Chondrocyte (in vitro differentiated cells): Measurements from ENCODE around the gene NDUFS6. TPM values are rescaled to one million over a fixed set of nuclear protein-coding genes. Genes with fewer than 3 reads are reported as not detected.

Experiments
- DNase-seq: peaks from one replicate; pipeline ENCODE4 v3.0.0; 2021; ENCODE audit warnings: mixed read lengths, low spot score
- H3K27ac Mint-ChIP-seq: one replicate; pipeline ENCODE4 v1.8.0; 2021; ENCODE audit warnings: mild to moderate bottlenecking, moderate library complexity, mixed read lengths; ENCODE audit not compliant: unreplicated experiment
- H3K27me3 Mint-ChIP-seq: 2 replicates; pipeline ENCODE4 v1.8.0; 2021; ENCODE audit warnings: low read depth, mixed read lengths
- H3K36me3 Mint-ChIP-seq: 2 replicates; pipeline ENCODE4 v1.8.0; 2021; ENCODE audit warnings: low read depth, mixed read lengths
- H3K4me1 Mint-ChIP-seq: 2 replicates; pipeline ENCODE4 v1.8.0; 2021; ENCODE audit warnings: low read depth, mild to moderate bottlenecking, mixed read lengths
- H3K4me3 Mint-ChIP-seq: one replicate; pipeline ENCODE4 v1.8.0; 2021; ENCODE audit warnings: mild to moderate bottlenecking, moderate library complexity, mixed read lengths; ENCODE audit not compliant: unreplicated experiment
- H3K9me3 Mint-ChIP-seq: 2 replicates; pipeline ENCODE4 v1.8.0; 2021; ENCODE audit warnings: low read depth, mixed read lengths
- total RNA-seq: library from RNA; stranded (reverse); gene quantifications from 3 replicates; pipeline ENCODE4 v1.2.1, GENCODE V29; 2021
- TF ChIP-seq, protein P1 (sequence below): fragments of 200-600 bp; sonication (generic); IDR thresholded peaks from 2 replicates; pipeline ENCODE4 v1.5.0; 2021; ENCODE audit warnings: antibody characterized with exemption, mild to moderate bottlenecking, moderate library complexity

Gene NDUFS6
- total RNA-seq, 1 donor from 2014 or later = 25.7 TPM

DNA sequence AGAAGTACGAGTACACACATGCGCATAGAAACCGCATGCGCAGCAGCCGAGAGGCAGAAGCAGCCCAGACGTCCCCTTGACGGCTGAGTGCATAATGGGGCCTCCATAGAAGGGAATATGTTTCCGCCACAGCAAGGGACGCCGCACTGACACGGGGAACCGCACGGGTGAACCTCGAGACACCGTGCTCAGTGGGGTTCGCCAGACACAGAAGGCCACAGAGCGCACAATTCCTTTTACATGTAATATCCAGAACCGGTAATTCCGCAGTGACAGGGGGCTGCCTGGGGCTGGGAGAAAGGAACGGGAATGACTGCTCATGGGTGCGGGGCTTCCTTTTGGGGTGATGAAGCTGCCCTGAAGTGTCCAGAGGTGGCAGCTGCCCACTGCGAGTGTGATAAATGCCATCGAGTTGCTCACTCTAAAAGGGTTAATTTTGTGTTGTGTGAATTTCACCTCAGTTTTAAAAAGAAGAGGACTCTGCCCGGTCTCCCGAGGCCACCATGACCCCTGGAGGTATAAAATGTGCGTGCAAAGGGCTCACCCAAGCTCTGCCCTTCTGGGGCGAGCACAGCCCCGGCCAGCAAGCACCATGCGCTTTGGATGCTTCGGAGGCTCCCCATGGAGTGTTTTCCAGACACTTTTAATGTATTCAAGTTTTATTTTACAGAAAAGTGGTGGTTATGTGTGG, 31.3 kb upstream of the NDUFS6 start:
- H3K4me1 Mint-ChIP-seq = no peaks in the 10 kb centered on the region
- H3K4me3 Mint-ChIP-seq = no peak overlapping the region
- H3K27me3 Mint-ChIP-seq = peaks cover 22% of the 10 kb centered on the region
- no peaks in the 10 kb centered on the region for H3K36me3 Mint-ChIP-seq
- peak; percentile 77 for DNase-seq
- H3K27ac Mint-ChIP-seq = no peak overlapping the region
- H3K9me3 Mint-ChIP-seq = no peaks in the 10 kb centered on the region
- TF ChIP-seq, protein P1, sequence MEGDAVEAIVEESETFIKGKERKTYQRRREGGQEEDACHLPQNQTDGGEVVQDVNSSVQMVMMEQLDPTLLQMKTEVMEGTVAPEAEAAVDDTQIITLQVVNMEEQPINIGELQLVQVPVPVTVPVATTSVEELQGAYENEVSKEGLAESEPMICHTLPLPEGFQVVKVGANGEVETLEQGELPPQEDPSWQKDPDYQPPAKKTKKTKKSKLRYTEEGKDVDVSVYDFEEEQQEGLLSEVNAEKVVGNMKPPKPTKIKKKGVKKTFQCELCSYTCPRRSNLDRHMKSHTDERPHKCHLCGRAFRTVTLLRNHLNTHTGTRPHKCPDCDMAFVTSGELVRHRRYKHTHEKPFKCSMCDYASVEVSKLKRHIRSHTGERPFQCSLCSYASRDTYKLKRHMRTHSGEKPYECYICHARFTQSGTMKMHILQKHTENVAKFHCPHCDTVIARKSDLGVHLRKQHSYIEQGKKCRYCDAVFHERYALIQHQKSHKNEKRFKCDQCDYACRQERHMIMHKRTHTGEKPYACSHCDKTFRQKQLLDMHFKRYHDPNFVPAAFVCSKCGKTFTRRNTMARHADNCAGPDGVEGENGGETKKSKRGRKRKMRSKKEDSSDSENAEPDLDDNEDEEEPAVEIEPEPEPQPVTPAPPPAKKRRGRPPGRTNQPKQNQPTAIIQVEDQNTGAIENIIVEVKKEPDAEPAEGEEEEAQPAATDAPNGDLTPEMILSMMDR = no peak

DNA sequence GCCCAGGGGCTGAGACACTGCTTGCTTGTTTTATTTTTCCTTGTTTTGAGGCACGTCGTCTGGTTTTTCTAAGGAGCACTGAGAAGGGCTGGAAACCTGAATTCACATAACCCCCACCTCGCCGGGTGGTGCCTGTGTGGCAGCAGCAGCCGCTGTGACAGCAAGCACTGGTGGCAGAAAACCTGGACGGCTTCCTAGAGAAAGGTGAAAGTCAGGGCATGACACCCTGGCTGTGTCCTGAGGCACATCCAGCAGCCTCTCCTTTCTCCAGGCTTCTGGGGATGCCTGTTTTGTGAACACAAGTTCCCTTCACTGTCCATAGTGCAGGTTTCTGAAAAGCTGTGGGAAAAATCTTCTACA, 30.8 kb upstream of the NDUFS6 start:
- no peaks in the 10 kb centered on the region for H3K36me3 Mint-ChIP-seq
- peaks cover 4% of the 10 kb centered on the region for H3K9me3 Mint-ChIP-seq
- H3K27ac Mint-ChIP-seq = no peak overlapping the region
- no peaks in the 10 kb centered on the region for H3K4me1 Mint-ChIP-seq
- TF ChIP-seq, protein P1 = no peak
- peak; percentile 56 for DNase-seq
- peaks cover 21% of the 10 kb centered on the region for H3K27me3 Mint-ChIP-seq
- H3K4me3 Mint-ChIP-seq = no peak overlapping the region

DNA sequence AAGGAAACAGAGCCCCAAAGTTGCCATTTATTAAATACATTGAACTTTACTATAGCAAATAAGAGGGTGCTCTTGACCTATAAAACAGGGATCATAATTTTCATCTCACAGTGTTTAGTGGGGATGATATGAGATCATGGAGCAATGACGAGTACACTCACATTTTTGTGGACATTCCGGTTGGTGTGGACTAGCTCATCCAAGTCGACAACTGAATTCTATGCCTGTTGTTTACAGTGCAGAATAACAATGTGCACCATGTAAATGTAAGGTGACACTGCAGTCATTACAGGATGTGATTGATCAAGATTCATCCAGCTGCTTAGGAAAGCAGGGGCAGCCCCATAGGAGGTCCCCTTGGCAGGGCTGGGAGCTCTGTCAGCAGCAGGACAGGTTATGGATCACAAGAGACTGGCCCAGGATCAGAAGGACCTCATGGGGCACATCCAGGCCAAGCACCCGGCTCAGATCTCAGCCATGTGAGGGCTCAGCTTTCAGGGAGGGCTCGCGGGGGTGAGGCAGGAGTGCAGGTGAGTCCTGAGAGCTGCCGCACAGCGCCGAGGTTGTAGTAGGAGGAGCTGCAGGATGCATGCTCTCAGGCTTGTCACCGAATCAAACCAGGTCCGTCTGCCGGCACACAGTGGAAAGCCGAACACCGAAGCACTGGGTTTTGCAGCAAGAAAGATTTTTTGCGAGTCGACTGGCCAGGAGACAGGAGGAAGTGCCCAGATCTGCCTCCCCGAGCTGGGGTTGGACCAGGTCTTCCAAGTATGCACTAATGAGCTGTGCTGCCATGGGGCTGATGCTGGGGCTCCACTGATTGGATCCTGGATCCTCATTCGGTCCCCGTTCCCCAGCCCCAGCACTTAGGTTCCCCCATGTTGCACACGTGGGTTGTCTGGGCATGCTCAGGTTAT, 29.8 kb upstream of the NDUFS6 start:
- H3K36me3 Mint-ChIP-seq = no peaks in the 10 kb centered on the region

DNA sequence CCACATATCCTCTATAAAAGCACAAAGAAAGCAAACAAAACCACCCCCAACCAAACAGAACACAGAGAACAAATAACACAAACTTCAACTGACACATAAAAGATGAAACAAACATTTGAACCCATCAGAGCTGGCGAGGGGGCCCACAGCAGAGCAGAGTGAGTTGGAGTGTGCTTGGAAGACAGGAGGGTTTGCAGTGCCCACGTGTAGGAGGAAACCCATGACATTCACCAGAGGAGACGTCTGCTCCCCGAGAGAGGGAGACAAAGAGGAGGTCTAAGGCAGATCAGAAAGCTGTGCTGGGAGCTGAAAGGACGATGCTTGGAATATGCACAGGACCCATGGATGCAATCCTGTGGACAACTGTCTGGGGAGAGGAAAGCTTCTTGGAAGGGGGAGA, 28.6 kb upstream of the NDUFS6 start:
- TF ChIP-seq, protein P1 = peak; percentile 52
- H3K36me3 Mint-ChIP-seq = no peaks in the 10 kb centered on the region
- H3K27ac Mint-ChIP-seq = no peak overlapping the region
- no peaks in the 10 kb centered on the region for H3K4me1 Mint-ChIP-seq
- H3K4me3 Mint-ChIP-seq = no peak overlapping the region
- peaks cover 5% of the 10 kb centered on the region for H3K9me3 Mint-ChIP-seq
- DNase-seq = no peak
- H3K27me3 Mint-ChIP-seq = peaks cover 21% of the 10 kb centered on the region

More for the DNA sequence above, 29.8 kb upstream of the NDUFS6 start:
- Mint-ChIP-seq H3K27me3 (peaks cover 21% of the 10 kb centered on the region), H3K4me1 (no peaks in the 10 kb centered on the region), H3K9me3 (peaks cover 5% of the 10 kb centered on the region), H3K27ac (no peak overlapping the region), H3K4me3 (no peak overlapping the region)
- peak; percentile 82 for DNase-seq
- TF ChIP-seq, protein P1 = no peak

DNA sequence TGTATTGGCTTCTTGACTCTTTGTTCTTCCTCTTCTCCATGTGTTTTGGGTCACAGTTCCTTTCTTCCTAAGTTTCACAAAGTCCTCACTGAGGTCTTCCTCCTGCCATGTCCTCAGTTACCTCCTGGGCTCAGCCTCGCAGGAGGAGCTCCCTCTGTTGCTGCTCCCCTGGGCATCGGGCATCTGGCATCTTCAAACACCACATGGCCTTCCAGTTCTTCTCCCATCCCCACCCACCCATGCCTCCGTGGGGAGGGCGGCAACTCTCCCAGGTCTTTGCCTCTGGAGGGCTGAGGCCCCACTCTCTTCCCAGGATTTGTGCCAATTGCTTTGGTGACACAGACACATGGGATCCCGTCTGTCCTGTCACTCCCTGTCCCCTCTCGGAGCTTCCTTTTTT, 24.4 kb upstream of the NDUFS6 start:
- Mint-ChIP-seq H3K4me1 (no peaks in the 10 kb centered on the region), H3K27me3 (peaks cover 7% of the 10 kb centered on the region), H3K27ac (no peak overlapping the region), H3K36me3 (no peaks in the 10 kb centered on the region), H3K9me3 (peaks cover 5% of the 10 kb centered on the region), H3K4me3 (no peak overlapping the region)
- TF ChIP-seq, protein P1 = no peak
- DNase-seq = peak; percentile 35
